Occipital lobe (tissue), 2 donors: ENCODE measurements around the gene ELOVL6. TPM values are rescaled to one million over a fixed set of nuclear protein-coding genes. Genes with fewer than 3 reads are reported as not detected.

ENCODE experiments used
- DNase-seq: peaks from one replicate; lab custom pipeline; 2025; lab: John Stamatoyannopoulos, UW
- total RNA-seq: library from RNA; depleted of rRNA; stranded (reverse); fragments of >200 nt; gene quantifications from one replicate; pipeline ENCODE4 v1.2.3, GENCODE V29; 2014

ELOVL6 gene
- total RNA-seq, 1 donor from 2014 or later, result 39.0 TPM

DNA sequence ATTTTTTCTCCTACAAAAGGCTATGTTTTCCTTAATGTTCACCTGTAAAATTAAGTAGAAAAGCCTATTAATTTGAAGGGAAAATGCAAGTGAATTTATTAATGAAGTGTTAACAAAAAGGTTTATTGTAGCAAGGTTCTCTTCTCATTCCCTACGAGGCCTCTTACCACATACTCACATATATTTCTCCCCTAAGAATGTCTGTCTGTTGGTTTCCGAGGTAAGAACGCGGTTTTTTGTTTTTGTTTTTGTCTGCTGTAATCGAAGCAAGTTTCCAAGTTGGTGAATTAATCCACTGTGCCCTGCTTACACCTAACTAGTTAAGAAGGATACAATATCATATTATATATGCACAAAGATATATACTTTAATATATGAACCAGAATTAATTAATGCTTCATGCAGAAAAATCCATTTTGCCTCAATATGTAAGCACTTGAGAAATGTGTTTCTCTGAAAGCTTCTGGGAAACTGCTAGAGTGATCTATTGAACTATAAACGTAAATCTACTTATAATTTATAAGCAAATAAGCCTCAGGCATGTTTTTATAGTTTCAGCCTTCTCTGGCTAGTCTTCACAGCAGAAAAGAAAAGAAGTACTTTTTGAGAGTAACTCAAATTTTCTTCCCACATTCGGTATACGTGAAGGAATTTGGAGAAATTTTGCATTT lies 164.9 kb downstream of the ELOVL6 start:
- no peak for DNase-seq

DNA sequence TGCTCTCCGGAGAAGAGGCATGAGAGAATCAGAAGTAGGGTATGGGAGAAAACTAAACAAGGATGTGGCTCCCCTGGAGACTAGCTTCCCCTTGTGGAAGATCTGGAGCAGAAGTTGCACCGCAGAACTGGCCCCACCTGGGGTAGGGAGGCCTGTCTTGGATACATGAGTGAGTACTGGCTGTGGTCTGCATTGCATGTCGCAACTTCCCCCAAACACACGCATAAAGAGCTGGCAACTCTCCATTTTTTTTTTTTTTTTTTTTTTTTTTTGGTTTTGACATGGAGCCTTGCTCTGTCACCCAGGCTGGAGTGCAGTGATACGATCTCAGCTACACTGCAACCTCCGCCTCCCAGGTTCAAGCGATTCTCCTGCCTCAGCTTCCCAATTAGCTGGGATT lies 165.8 kb downstream of the ELOVL6 start:
- no peak for DNase-seq

DNA sequence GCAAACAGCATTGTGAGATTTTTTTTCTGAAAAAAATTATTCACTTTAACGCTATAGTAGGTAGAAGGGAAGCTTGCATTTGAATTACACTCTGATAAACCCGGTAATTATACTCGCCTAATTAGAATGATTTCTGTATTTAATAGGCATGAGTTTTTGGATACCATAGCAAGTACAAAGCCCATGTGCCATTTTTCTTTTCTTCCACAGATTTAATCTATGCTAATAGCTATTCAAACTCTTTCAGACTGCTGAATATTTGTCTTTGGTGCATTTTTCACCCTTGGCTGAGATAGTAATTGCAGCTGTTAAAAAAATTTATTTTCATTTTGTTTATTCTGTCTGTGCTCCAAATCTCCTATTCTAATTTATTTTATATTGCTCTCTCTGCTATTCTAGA lies 172.7 kb downstream of the ELOVL6 start:
- no peak for DNase-seq

DNA sequence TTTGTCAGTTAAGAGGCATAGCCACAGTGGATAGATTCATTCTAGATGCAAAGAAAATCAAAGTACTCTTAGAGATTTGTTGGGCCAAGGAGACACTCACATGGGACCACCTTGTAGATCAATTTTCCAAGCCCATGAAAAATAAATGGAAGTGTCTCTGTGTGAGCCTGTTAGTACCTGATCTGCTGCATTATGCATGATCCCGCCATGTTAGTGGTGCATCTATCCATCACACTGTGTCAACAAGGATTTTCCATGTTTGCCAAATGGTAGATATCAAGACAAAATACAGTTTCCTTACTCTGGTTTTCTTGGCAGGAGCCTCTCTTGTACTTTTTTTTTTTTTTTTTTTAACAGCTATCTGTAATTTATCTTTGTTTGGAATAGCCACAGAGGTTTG lies 173.4 kb downstream of the ELOVL6 start:
- DNase-seq, result no peak

DNA sequence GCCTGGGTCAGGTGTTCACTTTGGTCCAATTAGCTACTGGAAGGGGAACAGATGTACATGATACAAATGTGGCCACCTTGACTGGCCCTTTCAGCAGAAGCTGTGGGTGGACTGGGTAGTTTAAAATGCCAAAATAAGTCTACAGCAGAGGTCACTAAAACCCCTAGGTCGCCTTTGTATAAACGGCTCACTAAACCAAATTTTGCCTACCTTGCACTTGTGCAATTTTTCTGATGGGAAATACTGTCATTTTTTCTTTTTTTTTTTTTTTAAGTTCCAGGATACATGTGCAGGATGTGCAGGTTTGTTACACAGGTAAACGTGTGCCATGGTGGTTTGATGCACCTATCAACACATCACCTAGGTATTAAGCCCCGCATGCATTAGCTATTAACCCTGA lies 176.0 kb downstream of the ELOVL6 start:
- no peak for DNase-seq

DNA sequence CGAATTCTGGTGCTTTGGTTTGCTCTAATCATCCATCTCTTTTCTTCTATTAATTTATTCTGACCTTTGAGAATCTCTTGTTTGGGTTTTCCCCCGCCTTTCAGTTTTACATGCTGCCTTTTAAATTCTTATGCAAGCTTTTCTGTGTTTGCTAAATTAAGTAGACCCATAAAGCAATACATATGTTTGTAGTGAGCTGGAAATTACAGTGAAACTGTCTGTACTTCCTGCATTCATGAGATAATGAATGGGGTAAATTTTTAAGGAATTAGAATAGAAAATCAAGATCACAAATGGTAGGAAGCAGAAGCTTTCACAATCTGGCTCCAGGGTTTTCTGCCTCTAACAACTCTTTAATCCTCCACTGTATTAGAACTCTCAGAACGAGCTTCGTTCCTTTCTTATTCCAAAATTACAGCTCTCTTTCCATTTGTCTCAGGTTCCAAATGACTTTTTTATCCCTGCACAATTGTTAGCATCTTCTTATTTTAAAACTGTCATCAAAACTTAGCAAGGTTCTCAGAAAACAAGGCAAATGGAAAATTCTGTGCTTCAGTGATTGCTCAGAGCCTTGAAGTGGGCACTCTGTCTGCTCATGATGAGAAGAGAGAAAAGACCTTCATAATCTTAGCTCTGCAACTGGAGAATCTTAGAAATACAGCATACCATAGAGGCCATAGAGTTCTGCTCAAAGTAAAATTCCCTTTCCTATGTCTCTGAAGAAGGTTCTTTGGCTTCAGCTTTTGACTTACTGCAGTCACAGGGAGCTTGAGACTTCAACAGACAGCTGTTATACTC lies 177.6 kb downstream of the ELOVL6 start:
- no peak for DNase-seq

DNA sequence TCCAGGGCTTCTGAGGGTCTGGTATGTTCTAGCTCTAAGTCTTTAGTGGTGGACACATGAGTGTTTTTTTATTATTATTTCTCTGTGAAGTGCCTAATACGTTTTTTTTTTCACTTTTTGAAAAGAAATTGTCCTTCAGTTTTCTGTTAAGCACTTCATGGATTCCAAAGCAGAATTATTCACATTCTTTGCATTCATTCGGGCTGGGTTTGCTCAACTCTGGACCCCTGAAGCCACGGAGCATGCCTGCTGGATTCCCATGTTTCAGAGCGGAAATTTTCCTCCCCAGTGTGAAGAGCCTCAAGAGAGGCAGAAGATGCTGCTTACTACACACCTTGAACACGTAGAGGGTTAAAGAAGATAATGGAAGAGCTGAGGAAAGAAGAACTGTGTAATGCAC lies 178.3 kb downstream of the ELOVL6 start:
- no peak for DNase-seq

DNA sequence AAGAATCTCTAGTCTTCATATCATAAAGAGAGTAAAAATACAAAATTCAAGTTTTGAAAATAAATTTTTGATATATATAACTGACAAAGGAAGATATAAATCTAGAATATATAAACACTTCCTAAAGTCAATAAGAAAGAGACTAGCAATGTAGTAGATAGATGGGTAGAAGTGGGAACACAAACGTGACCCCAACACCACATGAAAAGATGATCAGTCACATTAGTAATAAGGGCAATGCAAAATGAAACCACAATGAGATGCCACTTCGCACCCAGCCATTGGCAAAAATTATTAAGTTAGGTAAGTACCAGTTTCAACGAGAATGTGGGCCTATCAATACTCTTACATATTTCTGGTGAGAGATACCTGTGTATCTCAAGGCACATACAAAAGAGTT lies 179.3 kb downstream of the ELOVL6 start:
- DNase-seq, result no peak

DNA sequence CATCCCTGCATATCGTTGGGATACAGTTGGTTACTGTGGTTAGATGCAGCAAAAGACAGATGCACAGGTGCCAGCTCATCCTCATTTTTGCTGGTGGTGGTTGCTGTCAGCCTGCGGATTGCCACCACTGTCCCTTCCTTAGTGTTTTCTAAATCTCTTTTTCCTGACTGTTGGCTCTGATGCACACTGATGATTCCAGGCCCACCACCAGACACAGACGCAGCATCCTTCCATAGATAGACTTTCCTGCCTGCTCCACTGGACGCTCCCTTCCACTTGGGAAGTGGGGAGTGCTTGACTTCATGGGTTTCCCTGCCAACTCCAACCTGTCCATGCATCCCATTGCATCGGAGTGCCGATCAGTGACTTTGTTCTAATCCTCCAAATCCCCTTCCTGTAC lies 184.2 kb downstream of the ELOVL6 start:
- no peak for DNase-seq

DNA sequence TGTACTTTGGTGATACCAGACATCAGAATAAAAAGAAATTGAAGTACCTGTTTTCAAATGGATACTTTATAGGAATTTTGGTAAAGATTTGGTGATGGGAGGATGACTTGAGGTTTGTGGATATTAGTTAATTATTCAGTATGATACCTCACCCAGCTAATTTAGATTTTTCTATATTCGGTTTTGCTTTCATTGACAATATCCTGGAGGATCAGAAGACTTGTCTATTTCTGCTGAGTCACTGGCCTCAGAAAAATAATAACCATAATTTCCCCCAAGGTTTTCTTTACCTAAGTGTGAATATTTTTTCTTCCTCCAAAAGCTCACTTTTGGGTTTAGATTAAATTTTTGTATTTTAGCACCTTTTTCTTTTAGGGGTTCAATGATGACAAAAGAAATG lies 185.5 kb downstream of the ELOVL6 start:
- DNase-seq, result no peak

DNA sequence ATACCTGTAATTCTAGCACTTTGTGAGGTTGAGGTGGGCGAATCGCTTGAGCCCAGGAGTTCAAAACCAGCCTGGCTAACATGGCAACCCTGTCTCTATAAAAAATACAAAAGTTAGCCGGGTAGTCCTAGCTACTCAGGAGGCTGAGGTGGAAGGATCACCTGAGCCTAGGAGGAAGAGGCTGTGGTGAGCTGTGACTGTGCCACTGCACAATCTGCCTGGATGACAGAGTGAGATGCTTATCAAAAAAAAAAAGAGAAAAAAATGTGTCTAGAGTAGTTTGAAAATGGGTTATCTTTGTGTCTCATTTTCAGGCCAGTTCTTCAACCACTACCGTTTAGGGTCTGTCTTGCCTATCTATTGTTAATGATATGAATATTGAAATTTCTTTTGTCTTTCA lies 187.6 kb downstream of the ELOVL6 start:
- DNase-seq, result no peak

DNA sequence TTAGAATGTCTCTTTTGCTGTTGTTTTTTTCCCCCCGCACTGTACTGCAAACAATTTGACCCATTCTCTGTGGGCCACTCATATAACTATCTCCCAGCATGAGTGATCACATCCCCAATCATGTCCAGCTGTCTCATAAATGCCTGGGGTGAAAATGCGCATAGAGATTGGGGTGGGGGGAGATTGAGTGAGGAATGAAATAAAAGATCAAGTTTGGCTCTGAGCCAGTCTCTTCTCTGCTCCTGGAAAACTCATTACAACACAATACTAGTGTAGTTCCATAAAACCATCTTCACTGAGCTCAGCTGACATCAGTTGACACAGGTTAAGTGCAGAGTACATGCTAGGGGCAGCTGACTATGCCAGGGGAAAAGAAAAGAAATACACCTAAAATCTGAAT lies 188.9 kb downstream of the ELOVL6 start:
- DNase-seq, result no peak

DNA sequence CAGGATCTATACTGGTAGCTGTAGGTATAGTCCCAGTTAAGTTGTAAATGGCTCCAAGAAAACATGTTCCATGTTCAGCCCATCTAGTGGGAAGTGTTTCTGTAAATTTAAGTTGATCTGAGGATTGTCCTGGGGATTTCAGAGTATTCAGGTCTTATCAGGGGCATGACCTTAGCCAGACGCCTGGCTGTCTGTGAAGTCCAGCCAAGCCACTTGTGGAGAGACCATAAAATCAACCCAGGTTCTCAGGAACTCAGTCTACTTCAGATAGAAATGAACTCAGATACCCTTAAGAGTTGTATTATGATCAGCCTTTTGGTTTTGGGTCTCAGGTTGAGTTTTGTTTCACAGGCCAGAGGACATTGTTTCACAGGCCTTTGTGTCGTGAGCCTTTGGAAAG lies 189.9 kb downstream of the ELOVL6 start:
- DNase-seq, result no peak

DNA sequence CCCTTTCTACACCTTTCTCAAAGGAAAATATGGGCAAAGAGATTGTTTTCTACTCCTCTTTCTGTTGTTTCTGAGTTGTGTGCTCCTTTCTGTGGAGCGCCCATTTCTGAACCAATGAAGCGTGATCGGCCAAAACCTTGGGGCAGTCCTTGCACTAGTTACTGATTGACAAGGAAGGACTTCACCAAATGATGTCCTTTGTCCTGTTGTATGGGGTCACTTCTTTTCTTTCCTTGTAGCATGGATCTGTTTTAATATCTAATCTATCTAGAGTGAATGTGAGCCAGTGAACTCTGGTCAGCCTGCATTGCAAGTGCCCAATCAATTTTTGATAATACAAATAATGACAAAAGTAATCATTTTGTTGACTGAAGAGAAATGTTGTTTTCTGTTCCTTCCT lies 191.2 kb downstream of the ELOVL6 start:
- DNase-seq, result no peak

DNA sequence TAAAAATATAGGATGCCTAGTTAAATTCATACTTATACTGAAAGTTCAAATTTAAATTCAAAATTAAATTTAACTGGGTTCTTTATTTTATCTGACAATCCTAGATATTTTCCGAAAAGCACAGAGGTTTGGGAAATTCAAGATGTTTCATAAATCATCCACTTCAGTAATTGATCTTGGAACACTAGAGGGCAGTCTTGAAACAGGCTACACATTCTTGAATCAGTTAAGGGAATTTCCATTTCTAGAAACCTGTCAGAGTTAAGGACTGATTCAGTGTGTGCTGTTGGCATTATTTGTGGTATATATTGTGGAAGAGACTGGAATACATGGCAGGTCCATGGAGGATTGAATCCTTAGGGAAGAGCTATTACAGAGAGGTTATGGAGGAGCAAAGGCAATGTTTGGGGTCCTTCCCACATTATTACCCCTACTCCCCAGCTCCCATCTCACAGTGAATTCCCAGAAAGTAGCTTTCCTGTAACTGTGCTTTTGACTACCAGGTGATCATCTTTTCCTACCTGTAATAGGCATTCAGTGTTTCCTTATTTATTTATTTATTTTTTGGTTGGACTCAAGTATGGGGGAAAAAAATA lies 192.9 kb downstream of the ELOVL6 start:
- DNase-seq, result no peak

DNA sequence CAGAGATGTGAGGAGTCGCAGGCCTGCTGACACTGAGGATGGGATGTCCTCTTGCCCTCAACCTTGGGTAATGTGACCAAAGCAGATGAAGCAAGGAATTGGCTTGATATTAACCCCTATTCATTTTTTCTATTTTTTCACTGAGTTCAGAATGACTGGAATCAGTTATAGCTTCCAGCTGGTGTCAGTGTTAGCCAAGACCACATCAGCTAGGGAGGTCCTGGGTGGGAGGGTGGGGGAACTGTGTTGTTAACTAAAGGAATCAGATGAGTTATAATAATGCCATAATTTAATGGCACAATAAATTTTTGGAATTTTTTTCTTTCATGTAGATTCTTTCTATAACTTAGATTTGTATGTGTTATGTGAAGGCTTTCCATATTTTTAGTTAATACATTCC lies 193.9 kb downstream of the ELOVL6 start:
- DNase-seq, result no peak

DNA sequence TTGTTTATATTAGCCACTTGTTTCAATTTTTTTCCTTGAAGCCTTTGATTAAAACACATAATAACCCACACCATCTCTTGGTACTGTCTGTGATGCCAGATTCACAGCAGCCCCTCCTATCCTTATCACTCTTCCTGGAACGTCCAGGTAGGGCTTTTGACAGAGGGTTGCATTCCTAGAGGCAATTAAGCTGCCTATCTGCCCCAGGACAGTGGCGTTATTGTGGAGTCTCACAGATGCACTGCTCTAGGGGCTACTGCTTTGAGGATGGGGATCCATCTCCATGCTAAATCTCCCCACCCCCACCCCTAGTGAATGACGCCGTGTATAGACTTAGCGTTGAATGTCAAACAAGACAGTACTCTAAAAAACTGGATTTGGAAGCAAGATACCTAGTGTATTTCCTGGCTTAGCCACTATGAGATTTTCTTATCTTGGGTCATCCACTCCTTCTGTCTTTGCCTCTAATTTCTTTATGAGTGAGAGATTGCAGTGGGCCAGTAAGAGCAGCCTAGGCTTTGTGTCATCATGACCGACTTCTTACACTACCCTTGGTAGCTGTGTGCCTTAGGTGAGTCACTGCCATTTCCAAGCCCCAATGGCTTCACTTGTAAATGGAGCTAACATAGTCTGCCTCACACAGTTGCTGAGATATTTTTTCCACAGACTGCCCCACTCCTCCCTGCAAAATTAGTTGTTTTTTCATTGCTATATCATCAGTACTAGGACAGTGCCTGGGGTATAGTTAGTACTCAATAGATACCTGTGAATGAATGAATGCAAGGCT lies 194.8 kb downstream of the ELOVL6 start:
- no peak for DNase-seq

DNA sequence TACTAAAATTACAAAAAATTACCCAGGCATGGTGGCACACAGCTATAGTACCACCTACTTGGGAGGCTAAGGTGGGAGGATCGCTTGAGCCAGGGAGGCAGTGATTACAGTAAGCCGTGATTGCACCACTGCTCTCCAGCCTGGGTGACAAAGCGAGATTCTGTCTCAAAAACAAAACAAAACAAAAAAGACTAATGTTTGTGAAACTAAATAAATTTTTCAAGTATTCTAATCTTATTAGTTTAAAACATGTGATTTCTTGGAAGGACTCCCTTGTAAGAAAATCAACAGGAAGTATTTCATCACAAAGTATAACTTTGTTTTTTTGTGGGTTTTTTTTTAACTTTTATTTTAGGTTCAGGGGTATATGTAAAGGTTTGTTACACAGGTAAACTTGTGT lies 196.1 kb downstream of the ELOVL6 start:
- DNase-seq, result no peak

DNA sequence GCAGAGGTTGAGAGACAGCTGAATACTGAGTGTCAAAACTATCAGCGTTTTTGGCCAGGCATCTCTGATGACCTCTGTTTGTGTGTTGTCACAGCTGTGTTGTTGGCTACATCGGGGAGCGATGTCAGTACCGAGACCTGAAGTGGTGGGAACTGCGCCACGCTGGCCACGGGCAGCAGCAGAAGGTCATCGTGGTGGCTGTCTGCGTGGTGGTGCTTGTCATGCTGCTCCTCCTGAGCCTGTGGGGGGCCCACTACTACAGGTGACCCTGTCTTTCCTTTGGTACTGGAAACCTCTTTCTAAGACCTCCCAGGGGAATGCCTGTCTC lies 198.9 kb downstream of the ELOVL6 start:
- DNase-seq, result no peak

DNA sequence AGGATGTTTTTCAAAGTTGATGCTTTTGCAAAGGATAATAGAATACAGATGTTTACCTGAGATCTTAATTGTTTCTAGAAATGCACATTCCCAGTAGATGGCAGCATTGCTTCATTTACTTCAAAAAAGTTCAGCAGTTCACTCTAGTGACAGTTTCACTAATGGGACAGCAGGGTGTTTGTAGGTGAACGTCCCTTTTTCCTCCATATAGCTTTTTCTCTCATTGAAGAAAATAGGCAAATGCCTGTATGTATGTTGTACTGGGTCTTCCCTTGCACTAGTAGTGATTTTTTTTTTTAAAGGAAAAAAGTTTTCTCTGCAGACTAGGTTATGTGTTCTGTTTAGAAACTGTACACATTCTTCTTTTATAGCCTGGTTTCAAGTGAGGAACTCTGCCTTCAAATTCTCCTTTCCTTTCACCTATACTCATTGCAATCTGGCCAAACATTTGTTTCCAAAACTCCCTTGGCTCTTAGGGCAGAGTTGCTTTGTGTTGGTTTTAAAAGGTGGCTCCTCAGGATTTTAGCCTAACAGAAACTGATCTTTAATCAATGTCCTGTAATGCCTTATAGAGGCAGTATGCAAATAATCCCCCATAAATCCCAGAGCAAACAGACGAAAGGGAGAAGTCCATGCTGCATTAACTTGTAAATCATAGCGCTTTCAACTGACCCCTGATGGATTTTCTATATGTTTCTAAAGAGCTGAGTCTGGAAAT lies 199.4 kb downstream of the ELOVL6 start:
- DNase-seq, result no peak

DNA sequence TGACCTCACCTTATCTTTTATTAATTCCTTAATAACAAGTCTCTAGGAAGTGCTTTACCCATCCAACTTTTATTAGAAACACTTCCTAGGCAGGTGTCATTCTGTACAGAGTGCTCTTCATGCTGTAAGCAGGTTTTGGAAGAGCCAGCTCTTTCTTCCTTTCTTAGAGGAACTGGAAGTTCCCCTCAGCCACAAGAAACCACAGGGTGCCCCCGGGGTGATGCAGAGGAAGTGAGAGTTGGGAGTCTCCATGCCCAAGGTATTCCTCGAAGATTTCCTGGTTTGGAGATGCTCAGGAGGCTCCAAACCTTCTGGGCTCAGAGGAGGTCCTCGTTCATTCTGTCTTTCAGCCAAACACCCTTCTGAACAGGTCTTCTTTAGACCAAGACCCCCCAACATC lies 201.9 kb downstream of the ELOVL6 start:
- DNase-seq, result no peak
